Measurements from ENCODE around the gene DEPP1. TPM values are rescaled to one million over a fixed set of nuclear protein-coding genes. Genes with fewer than 3 reads are reported as not detected.
A peak's percentile ranks its signal among the peaks of the same experiment; 100 is the strongest.

Gene DEPP1
- total RNA-seq, 6 experiments from 2014 or later: 5.3 to 94.6 (median 71.5) TPM

- Histone ChIP-seq H3K9me3 (no peaks in the 10 kb centered on the region), H3K4me3 (no peak overlapping the region), H3K4me1 (peaks cover 0 to 89% (median 50%) of the 10 kb centered on the region in 4 donors), H3K36me3 (no peaks in the 10 kb centered on the region), H3K27ac (peak overlapping the region; percentile 86 to 96 (median 95)), H3K27me3 (no peaks in the 10 kb centered on the region)
- intact Hi-C loops (cut with DNase I): no loop called here
- TF ChIP-seq POLR2A (IDR thresholded peaks at IDR 0.05) (no peak), CTCF (IDR thresholded peaks at IDR 0.05) (no peak)
- 78% methylated on average over 5 of the region's 9 CpGs for WGBS (ENCODE audit: insufficient coverage, low coverage, low lambda C conversion rate, missing lambda C conversion rate)
- DNase-seq (peak in 2 of 3 donors; percentile 62 to 74), ATAC-seq (peak in 2 of 4 donors; percentile 17 to 41)
Observed at GRCh38 chr10:44994752-44995530, 16.3 kb upstream of the DEPP1 start.

- DNase-seq (peak in 1 of 3 donors; percentile 30), ATAC-seq (no peak)
- H3K36me3 ChIP-seq: no peaks in the 10 kb centered on the region
- H3K27ac ChIP-seq: peak overlapping the region; percentile 86 to 96 (median 95)
- no peaks in the 10 kb centered on the region for H3K9me3 ChIP-seq
- TF ChIP-seq CTCF (IDR thresholded peaks at IDR 0.05) (peak in 1 of 4 donors; percentile 11), POLR2A (IDR thresholded peaks at IDR 0.05) (no peak)
- H3K27me3 ChIP-seq: no peaks in the 10 kb centered on the region
- H3K4me1 ChIP-seq: peaks cover 0 to 89% (median 49%) of the 10 kb centered on the region in 4 donors
- intact Hi-C loops (cut with DNase I): no loop called here
- H3K4me3 ChIP-seq: no peak overlapping the region
- WGBS (ENCODE audit: insufficient coverage, low coverage, low lambda C conversion rate, missing lambda C conversion rate): 65% methylated on average over 8 of the region's 11 CpGs
Observed at GRCh38 chr10:44993922-44994751, 15.5 kb upstream of the DEPP1 start.

- intact Hi-C loops (cut with DNase I): no loop called here
- no peaks in the 10 kb centered on the region for H3K9me3 ChIP-seq
- H3K4me1 ChIP-seq: peaks cover 0 to 81% (median 46%) of the 10 kb centered on the region in 4 donors
- H3K27me3 ChIP-seq: no peaks in the 10 kb centered on the region
- WGBS (ENCODE audit: insufficient coverage, low coverage, low lambda C conversion rate, missing lambda C conversion rate): 100% methylated on average over 2 of the region's 14 CpGs
- ATAC-seq (no peak), DNase-seq (no peak)
- TF ChIP-seq CTCF (IDR thresholded peaks at IDR 0.05) (no peak), POLR2A (IDR thresholded peaks at IDR 0.05) (no peak)
- H3K27ac ChIP-seq: peak overlapping the region in 1 of 3 donors; percentile 11
- H3K36me3 ChIP-seq: no peaks in the 10 kb centered on the region
- no peak overlapping the region for H3K4me3 ChIP-seq
Observed at GRCh38 chr10:44993226-44993921, 14.8 kb upstream of the DEPP1 start.

GRCh38 chr10:44992732-44993225 is 14.2 kb upstream of the DEPP1 start:
- intact Hi-C loops (cut with DNase I): no loop called here
- H3K4me3 ChIP-seq: no peak overlapping the region
- H3K27ac ChIP-seq: peak overlapping the region in 1 of 3 donors; percentile 11
- DNase-seq: no peak
- H3K4me1 ChIP-seq: peaks cover 0 to 78% (median 45%) of the 10 kb centered on the region in 4 donors
- 93% methylated on average over 3 of the region's 8 CpGs for WGBS (ENCODE audit: insufficient coverage, low coverage, low lambda C conversion rate, missing lambda C conversion rate)
- H3K27me3 ChIP-seq: no peaks in the 10 kb centered on the region
- ATAC-seq: no peak
- no peaks in the 10 kb centered on the region for H3K9me3 ChIP-seq
- H3K36me3 ChIP-seq: no peaks in the 10 kb centered on the region
- TF ChIP-seq CTCF (IDR thresholded peaks at IDR 0.05): no peak
- TF ChIP-seq POLR2A (IDR thresholded peaks at IDR 0.05): no peak
